Endodermal cell (in vitro differentiated cells): ENCODE measurements around the gene OPRPN. TPM values are rescaled to one million over a fixed set of nuclear protein-coding genes. Genes with fewer than 3 reads are reported as not detected.

Source experiments
- DNase-seq: peaks from one replicate; pipeline ENCODE4 v3.0.0-alpha.2; 2017
- H3K27ac ChIP-seq: 2 replicates; pipeline ENCODE4 v1.5.1; 2013; ENCODE audit warnings: mild to moderate bottlenecking, low read depth, low read length, moderate library complexity
- H3K27me3 ChIP-seq: 2 replicates; pipeline ENCODE4 v1.6.1; 2013; ENCODE audit warnings: mild to moderate bottlenecking, low read length, moderate library complexity; ENCODE audit not compliant: insufficient read depth, control insufficient read depth, poor library complexity, severe bottlenecking
- H3K36me3 ChIP-seq: 2 replicates; pipeline ENCODE4 v1.7.0; 2013; ENCODE audit warnings: mild to moderate bottlenecking, low read length, moderate library complexity; ENCODE audit not compliant: control insufficient read depth, insufficient read depth
- H3K4me1 ChIP-seq: one replicate; pipeline ENCODE4 v1.7.0; 2013; ENCODE audit warnings: low read length; ENCODE audit not compliant: control insufficient read depth, insufficient read depth
- H3K4me3 ChIP-seq: 2 replicates; pipeline ENCODE4 v1.5.1; 2013; ENCODE audit warnings: mild to moderate bottlenecking, low read length, moderate library complexity
- H3K9ac ChIP-seq: 2 replicates; pipeline ENCODE4 v1.6.1; 2013; ENCODE audit warnings: mild to moderate bottlenecking, low read length, moderate library complexity; ENCODE audit not compliant: poor library complexity, severe bottlenecking; ENCODE audit errors: extremely low read depth
- H3K9me3 ChIP-seq: 2 replicates; pipeline ENCODE4 v1.6.1; 2013; ENCODE audit warnings: mild to moderate bottlenecking, low read length, moderate library complexity; ENCODE audit not compliant: control insufficient read depth
- H3K27ac Mint-ChIP-seq: 2 replicates; pipeline ENCODE4 v1.8.0; 2020; ENCODE audit warnings: mixed read lengths
- H3K27me3 Mint-ChIP-seq: 2 replicates; pipeline ENCODE4 v1.8.0; 2021; ENCODE audit warnings: mild to moderate bottlenecking, mixed read lengths; ENCODE audit not compliant: insufficient read depth
- H3K36me3 Mint-ChIP-seq: 2 replicates; pipeline ENCODE4 v1.8.0; 2020; ENCODE audit warnings: low read depth, mixed read lengths
- H3K4me1 Mint-ChIP-seq: 2 replicates; pipeline ENCODE4 v1.8.0; 2020; ENCODE audit warnings: mixed read lengths
- H3K4me3 Mint-ChIP-seq: 2 replicates; pipeline ENCODE4 v1.8.0; 2020; ENCODE audit warnings: mild to moderate bottlenecking, moderate library complexity, mixed read lengths
- H3K9me3 Mint-ChIP-seq: 2 replicates; pipeline ENCODE4 v1.8.0; 2020; ENCODE audit warnings: mild to moderate bottlenecking, mixed read lengths
- WGBS, 2 experiments: methylation state at CpG; one replicate each; pipeline versions ENCODE4 v1.1.5 to v1.1.7; 2013; ENCODE audit warnings: missing lambda C conversion rate in 2 of 2, mixed read lengths in 1 of 2; ENCODE audit not compliant: insufficient coverage in 1 of 2, insufficient read length in 1 of 2; 5-methylcytosine and 5-hydroxymethylcytosine counted together
- total RNA-seq, 2 donors: library from RNA; stranded (reverse); fragmentation: NEBNext Ultra II Directional in 1 of 2; extraction: Animal tissue kit (Norgen Biotek cat#: 25700) in 1 of 2; gene quantifications; 2 replicates in 1 of 2; 3 replicates in 1 of 2; pipeline ENCODE4 v1.2.1, GENCODE V29; 2021
- TF ChIP-seq, protein P1 (sequence below): fragments of 200-600 bp; sonication (generic); conservative IDR thresholded peaks from 2 replicates; pipeline ENCODE4 v1.5.0; 2021; ENCODE audit warnings: antibody characterized with exemption, mild to moderate bottlenecking

The OPRPN gene
- total RNA-seq, 2 donors from 2014 or later, result not detected

DNA sequence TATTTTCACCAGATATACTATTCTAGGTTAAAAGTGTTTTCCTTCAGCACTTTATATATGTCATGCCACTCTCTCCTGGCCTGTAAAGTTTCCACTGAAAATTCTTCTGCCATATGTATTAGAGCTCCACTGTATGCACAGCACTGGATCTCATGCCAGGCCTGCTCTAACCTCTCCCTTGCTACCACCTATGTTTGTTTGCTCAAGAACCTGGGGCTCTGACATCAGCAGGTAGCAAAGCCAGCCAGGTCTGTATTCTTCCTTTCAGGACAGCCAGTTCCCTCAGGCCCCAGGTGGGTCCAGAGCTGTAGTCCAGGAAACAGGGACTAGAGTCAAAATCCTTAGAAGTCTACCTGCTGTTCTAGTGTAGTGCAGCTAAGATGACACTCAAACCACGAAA, 55.2 kb downstream of the OPRPN start:
- H3K36me3 Mint-ChIP-seq, result no peaks in the 10 kb centered on the region
- no peaks in the 10 kb centered on the region for H3K4me1 ChIP-seq
- DNase-seq, result no peak
- TF ChIP-seq, protein P1, sequence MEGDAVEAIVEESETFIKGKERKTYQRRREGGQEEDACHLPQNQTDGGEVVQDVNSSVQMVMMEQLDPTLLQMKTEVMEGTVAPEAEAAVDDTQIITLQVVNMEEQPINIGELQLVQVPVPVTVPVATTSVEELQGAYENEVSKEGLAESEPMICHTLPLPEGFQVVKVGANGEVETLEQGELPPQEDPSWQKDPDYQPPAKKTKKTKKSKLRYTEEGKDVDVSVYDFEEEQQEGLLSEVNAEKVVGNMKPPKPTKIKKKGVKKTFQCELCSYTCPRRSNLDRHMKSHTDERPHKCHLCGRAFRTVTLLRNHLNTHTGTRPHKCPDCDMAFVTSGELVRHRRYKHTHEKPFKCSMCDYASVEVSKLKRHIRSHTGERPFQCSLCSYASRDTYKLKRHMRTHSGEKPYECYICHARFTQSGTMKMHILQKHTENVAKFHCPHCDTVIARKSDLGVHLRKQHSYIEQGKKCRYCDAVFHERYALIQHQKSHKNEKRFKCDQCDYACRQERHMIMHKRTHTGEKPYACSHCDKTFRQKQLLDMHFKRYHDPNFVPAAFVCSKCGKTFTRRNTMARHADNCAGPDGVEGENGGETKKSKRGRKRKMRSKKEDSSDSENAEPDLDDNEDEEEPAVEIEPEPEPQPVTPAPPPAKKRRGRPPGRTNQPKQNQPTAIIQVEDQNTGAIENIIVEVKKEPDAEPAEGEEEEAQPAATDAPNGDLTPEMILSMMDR, result no peak
- no peaks in the 10 kb centered on the region for H3K27me3 ChIP-seq
- no peaks in the 10 kb centered on the region for H3K4me1 Mint-ChIP-seq
- no peak overlapping the region for H3K4me3 ChIP-seq
- WGBS, 2 experiments, result 0 to 46% methylated on average over 1 of the region's 1 CpG
- H3K27ac Mint-ChIP-seq, result no peak overlapping the region
- H3K27me3 Mint-ChIP-seq, result no peaks in the 10 kb centered on the region
- no peak overlapping the region for H3K4me3 Mint-ChIP-seq
- H3K9me3 ChIP-seq, result no peaks in the 10 kb centered on the region
- H3K9me3 Mint-ChIP-seq, result no peaks in the 10 kb centered on the region
- no peak overlapping the region for H3K9ac ChIP-seq
- no peaks in the 10 kb centered on the region for H3K36me3 ChIP-seq
- H3K27ac ChIP-seq, result no peak overlapping the region

Other genes starting within 250 kb of the OPRPN start
- gene PRR27, start 243.7 kb upstream of the OPRPN start, total RNA-seq, result not detected
- not detected for gene ODAM, start 202.2 kb upstream of the OPRPN start, total RNA-seq
- not detected for gene FDCSP, start 171.8 kb upstream of the OPRPN start, total RNA-seq
- not detected for gene CSN3, start 155.3 kb upstream of the OPRPN start, total RNA-seq
- 1 to 10 TPM; 2.8 to 6.3 TPM for gene CABS1, start 63.0 kb upstream of the OPRPN start, total RNA-seq
- not detected for gene SMR3A, start 37.2 kb upstream of the OPRPN start, total RNA-seq
- not detected for gene SMR3B, start 14.8 kb upstream of the OPRPN start, total RNA-seq
- gene MUC7, start 74.3 kb downstream of the OPRPN start, total RNA-seq, result not detected
- not detected for gene AMTN, start 120.6 kb downstream of the OPRPN start, total RNA-seq
- gene AMBN, start 194.3 kb downstream of the OPRPN start, total RNA-seq, result not detected
- not detected for gene ENAM, start 230.8 kb downstream of the OPRPN start, total RNA-seq